Thyroid gland (tissue), 4 donors: ENCODE data around the gene COL4A1. TPM values are rescaled to one million over a fixed set of nuclear protein-coding genes. Genes with fewer than 3 reads are reported as not detected.

Experiments used
- DNase-seq, 2 donors: peaks; one replicate each; pipeline ENCODE4 v3.0.0-alpha.2; 2019
- H3K27ac ChIP-seq, 3 donors: fragments of 200-600 bp; sonication (generic); 1 replicate in 2 of 3; 2 replicates in 1 of 3; pipeline ENCODE4 v1.5.1; 2016 to 2019; ENCODE audit warnings: mild to moderate bottlenecking in 1 of 3, moderate library complexity in 1 of 3
- H3K27me3 ChIP-seq: fragments of 200-600 bp; sonication (generic); one replicate; pipeline ENCODE4 v1.5.1; 2019
- H3K36me3 ChIP-seq, 2 donors: fragments of 200-600 bp; sonication (generic); one replicate each; pipeline ENCODE4 v1.5.1; 2016 to 2019
- H3K4me1 ChIP-seq, 2 donors: fragments of 200-600 bp; sonication (generic); one replicate each; pipeline ENCODE4 v1.5.1; 2017 to 2019
- H3K4me3 ChIP-seq, 3 donors: fragments of 200-600 bp; sonication (generic); replicated peaks in 1 of 3; 1 replicate in 2 of 3; 2 replicates in 1 of 3; pipeline ENCODE4 v1.5.1; 2016; ENCODE audit warnings: mild to moderate bottlenecking in 1 of 3
- H3K9me3 ChIP-seq: fragments of 200-600 bp; sonication (generic); one replicate; pipeline ENCODE4 v1.5.1; 2017
- CTCF ChIP-seq, 6 experiments: fragments of 200-600 bp in 3 of 6; fragments of 450-650 bp in 3 of 6; sonication (generic) in 3 of 6; IDR thresholded peaks; one replicate each; pipeline ENCODE4 v1.5.1; 2016 to 2019; ENCODE audit warnings: antibody characterized with exemption in 6 of 6, mild to moderate bottlenecking in 2 of 6, inconsistent platforms in 1 of 6, moderate library complexity in 1 of 6
- POLR2A ChIP-seq, 2 donors: fragments of 450-650 bp; IDR thresholded peaks; one replicate each; pipeline ENCODE4 v1.6.1; 2017; ENCODE audit warnings: antibody characterized with exemption in 2 of 2, mild to moderate bottlenecking in 2 of 2, moderate library complexity in 1 of 2
- WGBS, 2 donors: methylation state at CpG; one replicate each; pipeline ENCODE4 v1.1.5; 2017; 5-methylcytosine and 5-hydroxymethylcytosine counted together
- intact Hi-C: fragments of 100-400 bp; cut with DNase I; formaldehyde crosslinking; loops from one replicate; pipeline ENCODE4 v1.15.1; 2023
- total RNA-seq, 4 donors: library from RNA; depleted of rRNA; stranded (reverse); fragments of >200 nt; gene quantifications; one replicate each; pipeline ENCODE4 v1.2.3, GENCODE V29; 2016

Gene COL4A1
- total RNA-seq, 4 donors from 2014 or later, result 71.3 to 161 (median 112) TPM

GRCh38 chr13:110110783-110111182 lies 196.2 kb downstream of the COL4A1 start:
- TF ChIP-seq CTCF (IDR thresholded peaks at IDR 0.05), result no peak
- TF ChIP-seq POLR2A (IDR thresholded peaks at IDR 0.05), result no peak
- WGBS, 2 donors, result 96 to 98% methylated on average over 14 to 19 of the region's 19 CpGs
- peaks cover 14 to 18% of the 10 kb centered on the region in 2 donors for H3K4me1 ChIP-seq
- H3K9me3 ChIP-seq, result no peaks in the 10 kb centered on the region
- no peaks in the 10 kb centered on the region for H3K36me3 ChIP-seq
- H3K4me3 ChIP-seq, result no peak overlapping the region
- intact Hi-C loops, result loop anchor here (10.0 kb wide), 1 partner anchor 966 kb away; no protein-coding TSS in a partner anchor
- no peaks in the 10 kb centered on the region for H3K27me3 ChIP-seq
- H3K27ac ChIP-seq, result no peak overlapping the region
- DNase-seq, result no peak

GRCh38 chr13:110109910-110110309 lies 197.0 kb downstream of the COL4A1 start:
- intact Hi-C loops, result loop anchor here (5.0 to 10.0 kb wide), 2 partner anchors 328 to 965 kb away; no protein-coding TSS in a partner anchor
- H3K27me3 ChIP-seq, result no peaks in the 10 kb centered on the region
- H3K9me3 ChIP-seq, result no peaks in the 10 kb centered on the region
- no peak overlapping the region for H3K27ac ChIP-seq
- H3K4me1 ChIP-seq, result peaks cover 15 to 25% of the 10 kb centered on the region in 2 donors
- DNase-seq, result no peak
- no peak overlapping the region for H3K4me3 ChIP-seq
- WGBS, 2 donors, result 60% methylated on average over 14 to 15 of the region's 15 CpGs
- no peaks in the 10 kb centered on the region for H3K36me3 ChIP-seq
- TF ChIP-seq POLR2A (IDR thresholded peaks at IDR 0.05) (no peak), CTCF (IDR thresholded peaks at IDR 0.05) (no peak)

DNA sequence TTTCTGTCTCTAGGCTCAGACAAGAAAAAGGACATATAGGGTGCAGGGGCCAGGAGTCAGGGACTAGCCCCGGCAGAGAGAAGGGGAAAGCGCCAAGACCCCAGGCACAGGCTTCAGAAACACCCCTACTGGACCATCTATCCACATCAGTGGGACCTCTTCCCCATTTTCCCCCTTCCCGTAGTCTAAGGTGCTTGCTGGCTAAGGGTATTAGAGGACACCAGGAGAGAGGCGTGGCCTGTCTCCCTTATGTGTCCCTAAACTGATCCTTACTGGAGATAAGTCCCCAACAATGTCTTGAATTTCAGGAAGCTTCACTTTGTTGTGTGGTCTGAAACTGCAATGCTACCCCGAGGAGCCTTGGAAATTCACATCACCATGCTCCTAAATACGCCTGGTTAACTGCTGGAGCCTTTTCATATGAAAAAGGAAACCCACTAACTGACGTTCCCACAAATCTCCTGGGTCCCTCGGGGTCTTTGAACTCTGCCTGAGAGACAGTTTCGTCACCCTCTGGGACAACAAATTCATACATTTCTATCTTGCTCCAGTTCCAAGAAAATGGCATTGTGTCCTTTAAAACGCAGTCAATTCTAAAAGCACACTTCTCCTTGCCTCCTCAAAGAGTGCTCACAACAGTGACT lies 197.7 kb downstream of the COL4A1 start:
- H3K9me3 ChIP-seq, result no peaks in the 10 kb centered on the region
- DNase-seq, result no peak
- TF ChIP-seq CTCF (IDR thresholded peaks at IDR 0.05) (no peak), POLR2A (IDR thresholded peaks at IDR 0.05) (no peak)
- H3K4me1 ChIP-seq, result peaks cover 15 to 22% of the 10 kb centered on the region in 2 donors
- 54 to 57% methylated on average over 10 of the region's 10 CpGs for WGBS, 2 donors
- H3K4me3 ChIP-seq, result no peak overlapping the region
- no peaks in the 10 kb centered on the region for H3K36me3 ChIP-seq
- no peak overlapping the region for H3K27ac ChIP-seq
- intact Hi-C loops, result loop anchor here (5.0 kb wide), 1 partner anchor 327 kb away; no protein-coding TSS in a partner anchor
- no peaks in the 10 kb centered on the region for H3K27me3 ChIP-seq

GRCh38 chr13:110108348-110109139 lies 198.4 kb downstream of the COL4A1 start:
- Histone ChIP-seq H3K27me3 (no peaks in the 10 kb centered on the region), H3K4me1 (peaks cover 15 to 22% of the 10 kb centered on the region in 2 donors), H3K27ac (no peak overlapping the region), H3K9me3 (no peaks in the 10 kb centered on the region), H3K4me3 (no peak overlapping the region), H3K36me3 (no peaks in the 10 kb centered on the region)
- WGBS, 2 donors, result 67 to 72% methylated on average over 6 of the region's 6 CpGs
- peak; percentile 82 to 90 for DNase-seq
- TF ChIP-seq POLR2A (IDR thresholded peaks at IDR 0.05), result no peak
- peak; percentile 18 to 88 (median 76) for TF ChIP-seq CTCF (IDR thresholded peaks at IDR 0.05)
- intact Hi-C loops, result loop anchor here (5.0 kb wide), 1 partner anchor 326 kb away; no protein-coding TSS in a partner anchor
